HCT116 (cell line): Measurements from ENCODE around the gene TUNAR.

ENCODE experiments used
- ATF3 ChIP-seq: IDR thresholded peaks from 2 replicates; pipeline ENCODE4 v1.6.1; 2012
- ELF1 ChIP-seq: IDR thresholded peaks from 2 replicates; pipeline ENCODE4 v1.6.1; 2012; ENCODE audit warnings: low read depth, borderline replicate concordance
- EZH2 ChIP-seq: fragments of 200-600 bp; sonication (generic); IDR thresholded peaks from 2 replicates; pipeline ENCODE4 v1.6.1; 2017; ENCODE audit warnings: antibody characterized with exemption, mixed run types
- JUND ChIP-seq: IDR thresholded peaks from 2 replicates; pipeline ENCODE4 v1.6.1; 2012
- POLR2A ChIP-seq: IDR thresholded peaks from 2 replicates; pipeline ENCODE4 v1.7.0; 2011; ENCODE audit warnings: borderline replicate concordance; ENCODE audit not compliant: insufficient read depth, insufficient read length; ENCODE audit errors: extremely low read depth
- POLR2AphosphoS5 ChIP-seq: IDR thresholded peaks from 2 replicates; pipeline ENCODE4 v1.6.1; 2011; ENCODE audit warnings: mild to moderate bottlenecking, low read depth, low read length, moderate library complexity
- RAD21 ChIP-seq: IDR thresholded peaks from 2 replicates; pipeline ENCODE4 v1.6.1; 2012; ENCODE audit warnings: low read depth, mild to moderate bottlenecking
- SIN3A ChIP-seq: IDR thresholded peaks from 2 replicates; pipeline ENCODE4 v1.6.1; 2012; ENCODE audit warnings: low read depth
- YY1 ChIP-seq: IDR thresholded peaks from 2 replicates; pipeline ENCODE4 v1.6.1; 2011; ENCODE audit warnings: low read length, low read depth, moderate library complexity, mild to moderate bottlenecking; ENCODE audit not compliant: insufficient replicate concordance; ENCODE audit errors: extremely low read depth
- ZNF274 ChIP-seq: fragments of 200-500 bp; sonication (Bioruptor generic); IDR thresholded peaks from 2 replicates; pipeline ENCODE4 v1.6.1; 2014; ENCODE audit warnings: mild to moderate bottlenecking, low read depth, low read length, inconsistent platforms
- TF ChIP-seq, protein P1 (sequence below), 3 experiments: fragments of 200-600 bp in 1 of 3; sonication (generic) in 1 of 3; IDR thresholded peaks in 2 of 3; conservative IDR thresholded peaks in 1 of 3; 2 replicates each; pipeline ENCODE4 v1.5.1; 2012 to 2017; ENCODE audit warnings: low read depth in 2 of 3, low read length in 2 of 3, antibody characterized with exemption in 1 of 3, borderline replicate concordance in 1 of 3, control low read depth in 1 of 3, mild to moderate bottlenecking in 1 of 3, mixed read lengths in 1 of 3, mixed run types in 1 of 3, moderate library complexity in 1 of 3; ENCODE audit not compliant: insufficient read depth in 1 of 3
- TF ChIP-seq, protein P2 (sequence below): IDR thresholded peaks from 2 replicates; pipeline ENCODE4 v1.6.1; 2012
- TF ChIP-seq, protein P3 (sequence below): IDR thresholded peaks from 2 replicates; pipeline ENCODE4 v1.6.1; 2012; ENCODE audit warnings: low read depth

DNA sequence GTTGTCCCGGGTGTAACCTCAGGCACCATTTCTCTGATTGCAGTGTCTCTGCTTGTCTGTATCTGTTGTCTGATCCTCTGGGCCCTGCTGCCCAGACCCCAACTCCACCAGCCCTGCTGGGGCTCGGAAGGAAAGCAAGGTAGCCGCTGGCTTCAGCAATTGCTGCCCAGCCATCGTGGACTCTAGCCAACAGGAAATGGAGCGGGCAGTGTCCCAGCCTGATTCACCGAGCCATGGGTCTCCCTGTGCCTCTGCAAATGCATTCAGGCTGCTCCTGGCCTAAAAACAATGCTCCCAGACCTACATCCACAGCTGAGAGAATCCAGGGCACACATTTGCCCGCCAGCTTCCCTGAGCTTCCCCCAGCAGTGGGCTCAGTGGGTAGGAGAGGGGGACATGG lies 9.2 kb downstream of the TUNAR start:
- TF ChIP-seq, protein P1, sequence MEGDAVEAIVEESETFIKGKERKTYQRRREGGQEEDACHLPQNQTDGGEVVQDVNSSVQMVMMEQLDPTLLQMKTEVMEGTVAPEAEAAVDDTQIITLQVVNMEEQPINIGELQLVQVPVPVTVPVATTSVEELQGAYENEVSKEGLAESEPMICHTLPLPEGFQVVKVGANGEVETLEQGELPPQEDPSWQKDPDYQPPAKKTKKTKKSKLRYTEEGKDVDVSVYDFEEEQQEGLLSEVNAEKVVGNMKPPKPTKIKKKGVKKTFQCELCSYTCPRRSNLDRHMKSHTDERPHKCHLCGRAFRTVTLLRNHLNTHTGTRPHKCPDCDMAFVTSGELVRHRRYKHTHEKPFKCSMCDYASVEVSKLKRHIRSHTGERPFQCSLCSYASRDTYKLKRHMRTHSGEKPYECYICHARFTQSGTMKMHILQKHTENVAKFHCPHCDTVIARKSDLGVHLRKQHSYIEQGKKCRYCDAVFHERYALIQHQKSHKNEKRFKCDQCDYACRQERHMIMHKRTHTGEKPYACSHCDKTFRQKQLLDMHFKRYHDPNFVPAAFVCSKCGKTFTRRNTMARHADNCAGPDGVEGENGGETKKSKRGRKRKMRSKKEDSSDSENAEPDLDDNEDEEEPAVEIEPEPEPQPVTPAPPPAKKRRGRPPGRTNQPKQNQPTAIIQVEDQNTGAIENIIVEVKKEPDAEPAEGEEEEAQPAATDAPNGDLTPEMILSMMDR (IDR thresholded peaks at IDR 0.05 in 2 of 3, conservative IDR thresholded peaks at IDR 0.05 in 1 of 3; ENCODE audit: borderline replicate concordance in 1 of 3, insufficient read depth in 1 of 3, low read depth in 2 of 3, low read length in 2 of 3): no peak
- no peak for TF ChIP-seq JUND
- TF ChIP-seq POLR2A: no peak
- TF ChIP-seq ELF1: no peak
- no peak for TF ChIP-seq SIN3A
- TF ChIP-seq ZNF274: no peak
- no peak for TF ChIP-seq YY1
- TF ChIP-seq, protein P2, sequence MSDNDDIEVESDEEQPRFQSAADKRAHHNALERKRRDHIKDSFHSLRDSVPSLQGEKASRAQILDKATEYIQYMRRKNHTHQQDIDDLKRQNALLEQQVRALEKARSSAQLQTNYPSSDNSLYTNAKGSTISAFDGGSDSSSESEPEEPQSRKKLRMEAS: no peak
- TF ChIP-seq ATF3: no peak
- no peak for TF ChIP-seq RAD21
- TF ChIP-seq, protein P3, sequence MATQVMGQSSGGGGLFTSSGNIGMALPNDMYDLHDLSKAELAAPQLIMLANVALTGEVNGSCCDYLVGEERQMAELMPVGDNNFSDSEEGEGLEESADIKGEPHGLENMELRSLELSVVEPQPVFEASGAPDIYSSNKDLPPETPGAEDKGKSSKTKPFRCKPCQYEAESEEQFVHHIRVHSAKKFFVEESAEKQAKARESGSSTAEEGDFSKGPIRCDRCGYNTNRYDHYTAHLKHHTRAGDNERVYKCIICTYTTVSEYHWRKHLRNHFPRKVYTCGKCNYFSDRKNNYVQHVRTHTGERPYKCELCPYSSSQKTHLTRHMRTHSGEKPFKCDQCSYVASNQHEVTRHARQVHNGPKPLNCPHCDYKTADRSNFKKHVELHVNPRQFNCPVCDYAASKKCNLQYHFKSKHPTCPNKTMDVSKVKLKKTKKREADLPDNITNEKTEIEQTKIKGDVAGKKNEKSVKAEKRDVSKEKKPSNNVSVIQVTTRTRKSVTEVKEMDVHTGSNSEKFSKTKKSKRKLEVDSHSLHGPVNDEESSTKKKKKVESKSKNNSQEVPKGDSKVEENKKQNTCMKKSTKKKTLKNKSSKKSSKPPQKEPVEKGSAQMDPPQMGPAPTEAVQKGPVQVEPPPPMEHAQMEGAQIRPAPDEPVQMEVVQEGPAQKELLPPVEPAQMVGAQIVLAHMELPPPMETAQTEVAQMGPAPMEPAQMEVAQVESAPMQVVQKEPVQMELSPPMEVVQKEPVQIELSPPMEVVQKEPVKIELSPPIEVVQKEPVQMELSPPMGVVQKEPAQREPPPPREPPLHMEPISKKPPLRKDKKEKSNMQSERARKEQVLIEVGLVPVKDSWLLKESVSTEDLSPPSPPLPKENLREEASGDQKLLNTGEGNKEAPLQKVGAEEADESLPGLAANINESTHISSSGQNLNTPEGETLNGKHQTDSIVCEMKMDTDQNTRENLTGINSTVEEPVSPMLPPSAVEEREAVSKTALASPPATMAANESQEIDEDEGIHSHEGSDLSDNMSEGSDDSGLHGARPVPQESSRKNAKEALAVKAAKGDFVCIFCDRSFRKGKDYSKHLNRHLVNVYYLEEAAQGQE: no peak
- TF ChIP-seq POLR2AphosphoS5: no peak
- TF ChIP-seq EZH2: no peak
